ENCODE data around the gene TAOK2.
"Not testable (repeated sequence)": the region's sequence is repeated elsewhere in the genome, so short reads cannot be mapped to it uniquely, and the experiment has no call there.

TAOK2 gene

DNA sequence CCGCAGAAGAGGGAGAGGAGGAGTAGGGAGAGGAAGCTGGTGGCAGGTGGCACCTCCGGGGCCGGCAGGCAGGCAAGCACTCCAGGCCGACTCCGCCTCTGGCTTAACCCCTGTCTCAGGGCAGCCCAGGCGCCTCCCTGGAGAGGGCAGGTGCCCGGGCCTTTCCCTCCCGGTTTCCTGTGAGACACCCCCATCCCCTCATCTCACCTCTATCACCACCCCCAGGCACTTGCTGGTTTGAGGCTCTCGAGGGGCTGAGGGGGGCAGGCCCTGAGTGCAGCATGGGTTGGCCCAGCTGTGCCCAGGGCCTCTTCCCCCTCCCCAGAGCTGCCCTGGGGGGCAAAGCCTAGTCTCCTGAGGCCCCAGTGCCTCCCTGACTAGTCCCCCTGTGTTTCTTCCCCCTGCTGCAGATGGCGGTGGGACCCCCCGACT is 31.2 kb downstream of the TAOK2 start:
- no peak for DNase-seq

DNA sequence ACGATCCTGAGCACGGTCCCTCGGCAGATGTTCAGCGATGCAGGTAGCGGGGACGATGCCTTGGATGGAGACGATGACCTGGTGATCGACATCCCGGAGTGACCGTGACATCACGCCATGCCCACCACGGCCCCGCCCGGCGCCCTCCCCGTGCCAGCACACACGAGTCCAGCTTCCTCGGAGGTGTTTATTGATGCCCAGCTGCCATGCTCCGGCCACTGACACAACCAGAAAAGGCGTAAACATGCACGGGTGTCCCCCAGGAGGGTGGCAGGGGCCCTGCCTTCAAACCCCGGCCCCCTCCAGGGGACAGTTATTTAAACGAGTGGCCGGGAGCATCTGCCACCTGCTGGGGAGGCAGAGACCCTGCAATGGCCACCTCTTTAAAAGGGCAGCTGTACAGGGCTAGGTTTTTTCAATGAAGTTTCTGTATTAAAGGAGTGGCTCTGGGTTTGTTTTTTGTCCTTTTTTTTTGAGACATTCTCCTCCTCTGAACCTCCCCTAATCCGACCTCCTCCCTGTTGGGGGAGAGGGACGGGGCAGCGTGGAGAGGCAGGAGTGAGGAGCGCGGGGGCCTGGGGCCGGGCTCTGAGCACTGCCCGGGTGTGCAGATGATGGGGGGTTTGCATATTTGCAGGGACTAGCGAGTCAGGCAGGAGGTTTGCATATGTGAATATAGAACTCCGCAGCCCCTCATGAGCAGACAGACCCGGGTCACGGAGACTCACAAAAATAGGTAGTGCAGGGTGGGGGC is 31.9 kb downstream of the TAOK2 start:
- no peak for DNase-seq

DNA sequence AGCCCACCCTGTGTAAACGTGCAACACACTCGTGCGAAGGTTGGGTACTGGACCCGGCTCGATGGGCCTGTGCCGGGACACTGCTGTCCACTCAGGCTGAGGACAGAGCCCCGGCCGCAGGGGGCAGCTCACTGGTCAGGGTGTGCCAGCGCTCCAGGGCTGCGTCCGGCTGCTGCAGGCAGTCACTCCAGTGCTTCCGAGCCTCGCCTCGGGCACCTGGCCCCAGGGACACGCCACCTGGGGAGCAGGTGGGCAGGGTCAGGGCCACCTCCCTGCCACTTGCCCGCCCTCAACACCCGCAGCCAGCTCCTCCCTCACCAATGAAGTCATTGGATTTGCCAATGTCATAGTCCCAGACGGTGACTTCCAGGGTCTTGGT is 32.4 kb downstream of the TAOK2 start:
- DNase-seq = no peak

DNA sequence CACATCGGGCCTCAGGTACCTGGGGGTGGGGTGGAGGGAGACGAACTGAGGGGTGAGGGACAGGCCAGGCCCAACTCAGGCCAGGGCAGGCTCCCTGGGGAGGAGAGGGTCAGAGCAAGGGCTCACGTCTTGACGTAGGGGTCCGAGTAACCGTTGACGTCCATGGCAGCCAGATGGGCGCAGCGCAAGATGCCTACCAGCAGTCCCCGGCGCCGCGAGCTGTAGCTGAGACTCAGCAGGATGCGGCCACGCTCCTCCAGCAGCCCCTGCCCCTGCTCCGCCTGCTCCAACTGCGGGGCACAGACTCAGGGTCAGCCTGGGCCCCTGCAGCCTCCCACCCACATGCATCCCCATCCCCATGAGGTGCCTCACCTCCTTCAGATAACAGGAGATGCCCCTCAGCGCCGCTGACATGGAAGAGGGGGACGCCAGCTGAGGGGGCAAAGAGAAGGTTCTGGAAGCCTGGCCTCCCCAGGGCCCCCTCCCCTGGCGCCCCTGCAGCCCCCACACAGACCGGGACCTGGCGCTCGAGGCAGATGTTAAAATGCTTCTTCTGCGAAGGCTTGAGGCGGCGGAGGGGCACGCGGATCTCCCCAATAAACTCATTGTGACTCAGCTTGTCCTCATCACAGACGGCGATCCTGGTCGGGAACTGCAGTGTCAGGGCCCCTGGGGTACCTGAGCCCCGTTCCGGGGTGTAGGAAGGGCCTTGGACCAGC is 33.1 kb downstream of the TAOK2 start:
- DNase-seq = no peak

DNA sequence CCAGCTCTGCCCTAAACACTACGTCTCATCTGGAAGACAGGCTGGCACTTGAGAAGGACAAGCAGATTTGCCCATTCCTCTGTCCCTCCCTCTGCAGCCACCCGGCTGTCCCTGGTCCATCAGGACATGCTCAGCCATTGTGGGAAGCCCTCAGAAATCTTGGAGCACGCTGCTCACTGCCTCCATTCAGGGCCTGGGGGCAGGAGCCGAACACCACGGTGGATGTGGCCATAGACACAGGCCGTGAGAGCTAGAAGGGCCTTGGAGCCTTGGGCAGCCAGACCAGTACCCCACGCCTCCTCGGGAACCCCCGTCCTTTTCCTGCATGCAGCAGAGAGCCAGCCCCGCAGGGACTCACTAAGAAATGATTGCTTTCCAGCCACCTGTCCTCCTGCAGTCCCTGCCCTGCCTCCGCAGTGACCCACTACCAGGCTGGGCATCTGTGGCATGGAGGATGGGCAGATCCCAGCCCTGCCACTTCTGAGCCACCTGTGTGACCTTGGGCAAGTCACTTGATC is 33.8 kb downstream of the TAOK2 start:
- DNase-seq = no peak

DNA sequence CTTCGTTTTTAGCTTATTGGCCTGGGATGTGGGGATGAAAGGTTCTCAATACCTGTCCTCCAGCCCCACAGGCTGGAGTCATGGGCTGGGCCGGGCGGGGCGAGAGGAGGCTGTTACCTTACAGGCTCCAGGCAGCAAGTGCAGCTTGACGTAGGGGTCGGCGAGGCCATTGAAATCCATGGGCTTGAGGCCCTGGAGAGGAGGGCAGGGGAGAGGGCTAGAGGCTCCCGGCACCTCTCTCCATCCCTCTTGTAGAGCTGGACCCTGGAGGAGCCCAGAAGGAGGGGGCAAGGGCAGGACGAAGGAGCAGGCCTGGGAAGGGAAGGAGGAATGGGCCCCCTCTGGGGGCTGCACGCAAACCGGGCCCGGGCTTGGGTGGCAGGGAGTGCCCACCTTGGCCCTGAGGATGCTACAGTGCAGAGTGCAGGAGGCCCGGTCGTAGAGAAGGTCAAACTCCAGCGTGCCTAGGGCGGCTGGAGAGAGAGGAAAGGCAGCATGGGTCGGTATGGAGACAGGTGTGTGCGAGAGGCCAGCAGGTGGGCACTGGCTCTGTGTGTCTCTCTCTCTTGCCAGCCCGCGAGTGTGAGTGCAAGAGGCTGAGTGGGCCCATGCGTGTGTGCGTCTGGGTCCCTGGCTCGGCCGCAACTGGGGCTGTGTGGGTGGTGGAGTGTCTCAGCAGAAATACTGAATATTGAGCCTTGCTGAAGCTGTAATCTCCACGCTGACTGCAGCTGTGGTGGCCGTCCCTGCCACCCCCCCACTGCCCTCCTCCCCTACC is 35.6 kb downstream of the TAOK2 start:
- no peak for DNase-seq

DNA sequence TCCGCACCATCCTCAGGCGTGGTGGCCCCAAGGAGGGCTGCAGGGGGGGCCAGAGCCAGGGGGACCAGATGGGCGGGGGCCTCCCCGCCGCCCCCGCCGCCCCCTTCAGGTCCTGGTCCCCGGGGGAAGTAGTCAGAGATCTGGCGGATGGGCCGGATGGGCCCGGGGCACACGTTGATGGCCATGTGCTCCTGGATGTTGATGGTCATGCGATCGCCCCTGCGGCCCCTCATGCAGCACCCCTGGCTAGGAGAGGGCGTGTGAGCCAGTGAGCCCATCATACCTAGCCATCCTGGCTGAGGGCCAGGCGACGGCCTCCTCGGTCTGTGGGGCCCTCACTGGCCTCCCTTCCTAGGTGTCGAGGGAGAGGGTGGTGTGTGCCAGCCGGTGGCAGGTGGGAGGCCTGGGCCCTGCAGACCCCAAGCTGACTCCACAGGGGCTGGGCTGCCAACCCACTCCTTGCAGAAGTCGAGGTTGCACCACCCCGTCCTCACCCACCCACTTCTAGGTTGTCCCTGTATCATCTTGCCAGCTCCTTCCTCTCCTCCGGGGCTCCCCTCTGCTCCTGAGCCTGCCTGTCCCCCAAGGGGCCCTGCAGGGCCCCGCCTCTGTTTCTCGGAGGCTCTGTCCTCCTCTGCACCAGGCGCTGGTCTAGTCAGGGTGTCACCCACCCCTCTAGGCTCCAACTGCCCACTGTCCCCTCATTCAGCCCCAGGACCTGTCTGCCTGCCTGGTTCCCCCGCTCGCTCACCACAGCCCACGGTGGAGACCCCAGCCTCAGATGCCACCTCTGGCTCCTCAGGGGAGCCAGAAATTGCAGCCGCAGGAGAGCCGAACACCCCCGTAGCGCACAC is 36.5 kb downstream of the TAOK2 start:
- DNase-seq = no peak

DNA sequence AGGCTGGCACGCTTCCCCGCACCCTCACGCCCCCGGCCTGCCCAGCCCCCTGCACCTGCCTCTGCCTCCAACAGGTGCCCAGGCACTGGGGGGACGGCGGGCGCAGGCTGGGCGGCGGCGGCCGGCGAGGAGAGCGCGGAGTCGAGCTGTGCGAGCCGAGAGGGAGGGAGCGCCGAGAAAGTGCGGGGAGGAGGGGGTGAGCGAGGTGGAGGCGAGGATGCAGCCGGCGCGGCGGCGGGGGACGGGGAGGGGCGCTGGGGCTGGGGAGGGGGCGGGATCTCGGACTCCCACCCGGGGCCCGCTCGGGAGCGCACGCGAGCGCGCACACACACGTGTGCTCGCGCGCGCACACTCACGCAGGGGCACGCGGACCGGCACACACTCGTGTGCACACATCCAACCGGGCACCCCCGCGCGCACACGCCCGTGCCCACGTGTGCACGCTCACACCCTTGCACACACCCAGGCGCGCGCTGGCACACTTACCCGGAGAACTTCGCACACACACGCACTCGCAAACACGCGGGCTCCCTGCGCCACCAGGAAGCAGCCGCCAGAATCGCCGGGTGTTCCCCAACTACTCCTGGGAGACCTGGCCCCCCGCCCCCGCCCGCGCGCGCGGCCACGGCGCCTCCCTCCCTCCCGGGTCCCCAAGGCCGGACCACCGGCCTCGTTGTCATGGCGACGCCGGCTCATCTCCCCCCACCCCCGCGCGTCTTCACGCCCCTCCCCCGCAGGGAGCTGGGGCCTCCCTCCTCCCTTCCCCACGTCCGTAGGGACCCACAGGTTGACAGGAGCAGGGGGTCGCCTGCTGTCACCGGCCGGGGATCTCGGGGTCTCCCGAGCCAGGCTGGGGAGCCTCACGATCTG is 37.4 kb downstream of the TAOK2 start, which contains the start of gene DOC2A:
Gene DOC2A (minus strand): TSS at position 184 of the 870 bp plus-strand sequence. CDS start 805 bp downstream, outside the sequence.
- DNase-seq = no peak

DNA sequence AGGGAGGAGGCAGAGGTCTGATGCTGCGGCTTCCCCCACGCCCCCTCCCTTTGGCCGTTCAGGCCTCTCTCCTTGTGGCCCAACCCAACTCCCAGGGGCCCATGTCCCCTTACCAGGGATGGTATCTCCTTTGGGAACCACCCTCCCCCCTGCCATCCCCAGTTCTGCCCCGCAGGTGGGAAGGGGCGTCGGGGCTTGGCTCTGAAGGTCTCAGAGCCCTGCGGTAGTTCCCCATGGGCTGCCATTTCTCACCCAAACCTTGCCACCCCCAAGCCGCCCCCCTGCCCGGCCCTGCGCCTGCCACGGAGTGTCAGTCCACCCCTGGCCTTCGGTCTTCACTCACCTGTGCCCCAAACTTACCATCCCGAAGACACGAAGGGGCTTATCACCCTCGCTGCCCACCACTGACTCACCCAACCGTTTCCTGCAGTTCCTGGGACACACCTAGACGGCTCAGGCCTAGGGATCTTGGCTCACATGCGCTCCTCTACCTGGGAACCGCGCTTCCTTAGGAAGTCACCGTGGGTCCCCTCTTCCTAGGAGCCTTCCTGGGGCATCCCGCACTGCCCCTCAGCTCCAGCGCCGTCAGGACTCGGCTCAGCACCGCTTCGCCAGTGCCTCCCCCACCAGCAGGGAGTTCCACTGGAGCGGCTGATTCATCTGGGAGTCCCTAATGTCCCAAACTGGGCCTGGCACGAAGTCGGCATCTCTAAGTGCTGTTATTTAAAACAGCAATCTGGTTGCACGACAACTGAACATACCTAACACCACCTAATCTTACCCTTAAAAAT is 38.2 kb downstream of the TAOK2 start:
- no peak for DNase-seq

DNA sequence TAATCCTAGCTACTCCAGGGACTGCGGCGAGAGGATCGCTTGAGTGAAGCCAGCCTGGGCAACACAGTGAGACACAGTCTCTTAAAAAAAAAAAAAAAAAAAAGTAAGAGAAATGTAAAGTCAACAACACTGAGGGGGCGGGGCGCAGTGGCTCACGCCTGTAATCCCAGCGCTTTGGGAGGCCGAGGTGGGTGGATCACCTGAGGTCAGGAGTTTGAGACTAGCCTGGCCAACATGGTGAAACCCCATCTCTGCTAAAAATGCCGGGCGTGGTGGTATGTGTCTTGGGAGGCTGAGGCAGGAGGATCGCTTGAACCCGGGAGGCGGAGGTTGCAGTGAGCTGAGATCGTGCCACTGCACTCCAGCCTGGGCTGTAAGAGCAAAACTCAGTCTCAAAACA is 38.9 kb downstream of the TAOK2 start:
- not testable (repeated sequence) for DNase-seq

DNA sequence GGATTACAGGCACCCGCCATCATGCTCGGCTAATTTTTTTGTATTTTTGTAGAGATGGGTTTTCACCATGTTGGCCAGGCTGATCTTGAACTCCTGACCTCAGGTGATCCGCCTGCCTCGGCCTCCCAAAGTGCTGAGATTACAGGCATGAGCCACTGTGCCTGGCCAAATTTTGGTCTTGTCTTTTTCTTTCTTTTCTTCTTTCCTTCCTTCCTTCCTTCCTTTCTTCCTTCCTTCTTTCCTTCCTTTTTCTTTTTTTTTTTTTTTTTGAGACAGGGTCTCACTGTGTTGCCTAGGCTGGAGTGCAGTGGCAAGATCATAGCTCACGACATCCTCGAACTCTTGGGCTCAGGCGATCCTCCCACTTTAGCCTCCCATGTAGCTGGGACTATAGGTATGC is 41.8 kb downstream of the TAOK2 start:
- not testable (repeated sequence) for DNase-seq

DNA sequence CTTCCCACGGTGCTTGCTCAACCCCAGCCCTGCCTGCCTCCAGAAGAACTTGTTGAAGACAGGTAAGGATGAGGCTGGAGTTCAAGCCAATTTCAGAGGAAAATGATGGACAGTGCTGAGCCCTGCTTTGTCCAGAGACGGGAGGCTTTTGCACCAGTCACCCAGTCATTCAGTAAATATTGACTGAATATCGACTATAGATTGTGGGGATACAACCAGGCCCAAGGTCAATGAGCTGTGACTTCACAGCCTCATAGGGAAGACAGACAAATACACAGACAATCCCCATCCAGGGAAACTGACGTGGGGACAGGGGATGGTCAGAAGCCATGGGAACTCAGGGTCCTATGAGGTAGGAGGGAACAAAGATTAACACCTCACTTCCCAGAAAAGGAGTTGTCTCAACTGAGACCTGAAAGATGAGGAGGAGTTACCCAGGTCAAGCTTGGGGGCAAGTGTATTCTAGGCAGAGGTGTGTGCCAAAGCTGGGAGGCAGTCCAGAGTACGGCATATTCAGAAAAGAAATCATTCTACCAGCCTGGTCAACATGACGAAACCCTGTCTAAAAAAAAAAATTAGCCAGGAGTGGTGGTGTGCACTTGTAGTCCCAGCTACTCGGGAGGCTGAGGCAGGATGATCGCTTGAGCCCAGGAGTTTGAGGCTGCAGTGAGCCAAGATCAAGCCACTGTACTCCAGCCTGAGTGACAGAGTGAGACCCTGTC is 43.0 kb downstream of the TAOK2 start:
- DNase-seq = no peak

DNA sequence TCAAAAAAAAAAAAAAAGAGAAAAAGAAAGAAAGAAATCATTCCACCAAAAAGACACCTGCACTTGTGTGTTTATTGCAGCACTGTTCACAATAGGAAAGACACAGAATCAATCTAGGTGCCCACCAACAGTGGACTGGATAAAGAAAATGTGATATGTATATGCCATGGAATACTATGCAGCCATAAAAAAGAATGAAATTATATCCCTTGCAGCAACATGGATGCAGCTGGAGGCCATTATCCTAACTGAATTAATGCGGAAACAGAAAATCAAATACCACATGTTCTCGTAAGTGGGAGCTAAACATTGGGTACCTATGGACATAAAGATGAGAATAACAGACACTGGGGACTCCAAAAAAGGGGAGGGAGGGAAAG is 43.6 kb downstream of the TAOK2 start:
- no peak for DNase-seq

DNA sequence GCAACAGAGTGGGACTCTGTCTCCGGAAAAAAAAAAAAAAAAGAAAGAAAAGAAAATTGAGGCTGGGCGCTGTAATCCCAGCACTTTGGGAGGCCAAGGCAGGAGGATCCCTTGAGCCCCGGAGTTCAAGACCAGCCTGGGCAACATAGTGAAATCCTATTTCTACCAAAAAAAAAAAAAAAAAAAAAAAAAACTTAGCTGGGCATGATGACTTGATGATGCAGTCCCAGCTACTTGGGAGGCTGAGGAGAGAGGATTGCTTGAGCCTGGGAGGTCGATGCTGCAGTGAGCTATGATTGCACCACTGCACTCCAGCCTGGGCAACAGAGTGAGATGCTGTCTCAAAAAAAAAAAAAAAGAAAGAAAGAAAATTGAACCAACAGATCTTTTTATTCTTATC is 44.3 kb downstream of the TAOK2 start:
- DNase-seq = not testable (repeated sequence)

DNA sequence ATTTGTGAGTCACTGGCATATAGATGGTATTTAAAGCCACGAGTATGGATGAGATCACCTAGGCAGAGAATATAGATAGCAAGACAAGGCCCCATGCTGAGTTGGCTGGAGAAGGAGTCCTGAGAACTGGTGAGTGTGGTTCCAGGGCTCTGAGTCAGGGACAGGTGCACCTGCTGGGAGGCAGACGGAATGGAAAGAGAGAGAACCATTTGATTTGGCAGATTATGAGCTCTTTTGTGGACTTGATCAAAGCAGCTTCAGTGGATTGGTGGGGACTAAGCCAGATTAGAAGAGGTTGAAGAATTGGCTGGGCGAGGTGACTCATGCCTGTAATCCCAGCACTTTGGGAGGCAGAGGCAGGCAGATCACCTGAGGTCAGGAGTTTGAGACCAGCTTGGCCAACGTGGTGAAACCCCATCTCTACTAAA is 45.1 kb downstream of the TAOK2 start:
- no peak for DNase-seq

DNA sequence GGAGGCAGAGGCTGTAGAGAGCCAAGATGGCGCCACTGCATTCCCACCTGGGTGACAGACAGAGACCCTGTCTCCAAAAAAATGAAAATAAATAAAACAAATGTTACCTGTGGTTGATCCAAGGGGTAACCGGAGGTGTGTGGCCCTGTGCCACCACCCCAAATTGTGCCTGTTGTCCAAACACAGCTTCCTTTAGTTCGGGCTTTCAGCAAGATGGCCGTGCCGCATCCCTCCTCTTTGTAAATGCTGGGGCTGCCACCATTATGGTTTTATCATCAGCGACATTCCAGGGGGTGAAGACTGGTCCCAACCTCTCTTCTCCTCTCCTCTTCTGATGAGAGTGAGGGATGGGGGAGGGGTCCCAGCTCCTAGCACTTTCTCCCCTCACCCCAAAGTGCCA is 49.2 kb downstream of the TAOK2 start, which contains the start of gene C16orf92:
Gene C16orf92 (plus strand): TSS at position 312 of the 400 bp plus-strand sequence. CDS start 143 bp downstream, outside the sequence.
- DNase-seq = no peak

DNA sequence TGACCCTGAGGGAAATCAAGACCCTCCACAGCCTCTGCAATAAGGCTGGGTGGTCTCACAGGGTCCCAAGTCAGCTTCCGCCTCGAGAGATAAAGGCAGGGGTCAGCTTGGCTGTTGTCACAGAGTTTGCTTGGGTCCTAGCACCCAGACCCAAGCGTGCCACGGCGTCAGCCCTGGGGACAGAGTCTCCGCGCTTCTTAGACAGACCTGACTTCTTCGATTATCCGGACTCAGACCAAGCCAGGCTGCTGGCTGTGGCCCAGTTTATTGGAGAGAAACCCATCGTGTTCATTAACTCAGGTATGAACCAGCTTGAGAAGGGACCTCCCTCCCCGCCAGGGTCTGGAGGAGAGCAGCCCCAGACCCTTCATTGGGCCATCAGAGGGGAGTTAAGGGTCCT is 49.9 kb downstream of the TAOK2 start:
- no peak for DNase-seq

DNA sequence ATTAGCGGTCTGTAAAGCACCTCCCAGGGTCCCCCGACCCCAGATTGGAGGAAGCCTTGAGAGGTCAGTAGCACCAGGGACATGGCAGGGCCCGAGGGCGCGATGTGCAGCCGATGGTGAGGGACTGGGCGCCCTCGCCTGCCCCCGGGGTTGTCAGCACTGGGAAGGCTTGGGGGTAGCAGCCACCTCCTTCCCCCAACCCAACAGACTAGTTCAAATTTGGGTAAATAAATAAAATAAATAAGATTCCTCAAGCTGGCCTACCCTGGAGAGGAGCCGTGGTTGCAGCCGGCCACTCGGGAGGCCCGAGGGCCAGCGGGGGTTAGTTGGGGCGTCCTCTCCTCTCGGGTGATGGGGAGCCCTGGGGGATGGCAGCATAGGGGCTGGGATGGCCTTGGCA is 50.8 kb downstream of the TAOK2 start:
- no peak for DNase-seq

DNA sequence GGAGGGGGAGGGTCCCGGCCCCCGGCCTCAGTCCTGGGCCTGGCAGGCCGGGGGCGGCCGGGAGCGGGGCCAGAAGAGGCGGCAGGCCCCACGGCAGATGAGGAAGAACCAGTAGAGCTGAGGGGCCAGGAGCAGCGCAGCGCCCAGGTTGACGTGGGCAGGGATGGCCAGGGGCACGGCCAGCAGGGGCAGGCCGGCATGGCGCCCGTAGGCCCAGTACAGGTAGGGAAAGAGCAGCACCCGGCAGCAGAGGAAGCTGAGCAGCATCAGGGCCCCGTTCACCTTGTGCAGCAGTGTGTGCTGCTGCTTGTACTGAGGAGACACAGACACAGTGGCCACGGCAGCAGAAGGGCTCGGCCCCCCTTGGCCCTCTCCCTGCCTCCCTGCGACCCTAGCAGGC is 51.5 kb downstream of the TAOK2 start:
- DNase-seq = no peak

DNA sequence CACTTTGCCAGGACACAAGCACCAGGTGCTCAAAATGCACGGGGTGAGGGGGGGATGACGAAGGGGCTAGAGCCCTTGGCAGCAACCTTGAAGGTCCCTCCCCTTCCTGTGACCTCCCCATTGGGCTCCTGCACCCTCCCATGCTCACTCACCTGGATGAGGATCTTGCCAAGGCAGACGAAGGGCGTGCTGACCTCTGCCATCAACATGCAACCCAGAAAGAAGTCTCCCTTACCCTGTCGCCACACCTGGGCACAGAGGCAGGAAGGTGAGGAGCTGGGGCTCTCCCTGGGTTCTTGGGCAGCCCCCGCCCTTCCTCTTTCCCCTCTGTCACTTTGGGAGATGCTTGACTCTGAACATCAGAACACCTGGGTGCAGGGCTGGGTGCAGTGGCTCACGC is 51.9 kb downstream of the TAOK2 start:
- DNase-seq = no peak
